ENCODE data around the gene KCTD6. TPM values are rescaled to one million over a fixed set of nuclear protein-coding genes. Genes with fewer than 3 reads are reported as not detected.

Gene KCTD6
- total RNA-seq, 3 donors from 2014 or later (not counting 1 experiment from before 2014, with no cell fraction given) = 4.5 to 12.9 (median 7.5) TPM

DNA sequence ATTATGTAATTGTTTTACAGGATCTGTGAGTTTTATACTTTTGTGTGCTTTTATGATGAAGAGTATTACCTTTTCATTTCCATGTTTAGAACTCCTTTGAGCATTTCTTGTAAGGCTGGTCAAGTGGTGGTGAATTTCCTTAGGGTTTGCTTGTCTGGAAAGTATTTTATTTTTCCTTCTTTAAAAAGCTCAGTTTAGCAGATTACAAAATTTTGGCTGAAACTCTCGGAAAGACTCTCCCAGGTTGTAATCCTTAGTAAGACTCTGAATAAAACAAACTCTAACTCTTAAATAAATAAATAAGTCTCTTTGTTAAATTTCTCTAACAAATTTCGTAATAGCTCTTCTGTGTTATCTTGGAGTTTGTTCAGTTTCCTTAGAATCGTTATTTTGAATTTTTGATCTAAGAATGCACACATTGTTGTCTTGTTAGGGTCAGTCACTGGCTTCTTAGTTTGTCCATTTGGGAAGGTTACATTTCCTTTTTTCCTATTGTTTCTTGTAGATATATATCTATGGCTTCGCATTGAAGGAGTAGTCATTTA, 59.8 kb downstream of the KCTD6 start:
- Mint-ChIP-seq H3K4me1 (no peaks in the 10 kb centered on the region), H3K9me3 (no peaks in the 10 kb centered on the region), H3K36me3 (no peaks in the 10 kb centered on the region), H3K27me3 (ENCODE audit: low read depth in 2 of 2) (peaks cover 6 to 9% of the 10 kb centered on the region in 2 donors), H3K4me3 (no peak overlapping the region), H3K27ac (no peak overlapping the region)
- H3K4me1 ChIP-seq (ENCODE audit: control insufficient read depth, insufficient read depth, low read length) = no peaks in the 10 kb centered on the region
- H3K27ac ChIP-seq (ENCODE audit: low read length) = no peak overlapping the region
- ATAC-seq (no peak), DNase-seq (no peak)
- no peaks in the 10 kb centered on the region for H3K36me3 ChIP-seq (ENCODE audit: control insufficient read depth, insufficient read depth, low read length)
- intact Hi-C loops (cut with micrococcal nuclease) = no loop called here
- no peaks in the 10 kb centered on the region for H3K9me3 ChIP-seq (ENCODE audit: control insufficient read depth, insufficient read depth, low read length)
- no peak overlapping the region for H3K4me3 ChIP-seq (ENCODE audit: low read length)
- H3K27me3 ChIP-seq (ENCODE audit: control insufficient read depth, insufficient read depth, low read length) = no peaks in the 10 kb centered on the region
- TF ChIP-seq, protein P1, sequence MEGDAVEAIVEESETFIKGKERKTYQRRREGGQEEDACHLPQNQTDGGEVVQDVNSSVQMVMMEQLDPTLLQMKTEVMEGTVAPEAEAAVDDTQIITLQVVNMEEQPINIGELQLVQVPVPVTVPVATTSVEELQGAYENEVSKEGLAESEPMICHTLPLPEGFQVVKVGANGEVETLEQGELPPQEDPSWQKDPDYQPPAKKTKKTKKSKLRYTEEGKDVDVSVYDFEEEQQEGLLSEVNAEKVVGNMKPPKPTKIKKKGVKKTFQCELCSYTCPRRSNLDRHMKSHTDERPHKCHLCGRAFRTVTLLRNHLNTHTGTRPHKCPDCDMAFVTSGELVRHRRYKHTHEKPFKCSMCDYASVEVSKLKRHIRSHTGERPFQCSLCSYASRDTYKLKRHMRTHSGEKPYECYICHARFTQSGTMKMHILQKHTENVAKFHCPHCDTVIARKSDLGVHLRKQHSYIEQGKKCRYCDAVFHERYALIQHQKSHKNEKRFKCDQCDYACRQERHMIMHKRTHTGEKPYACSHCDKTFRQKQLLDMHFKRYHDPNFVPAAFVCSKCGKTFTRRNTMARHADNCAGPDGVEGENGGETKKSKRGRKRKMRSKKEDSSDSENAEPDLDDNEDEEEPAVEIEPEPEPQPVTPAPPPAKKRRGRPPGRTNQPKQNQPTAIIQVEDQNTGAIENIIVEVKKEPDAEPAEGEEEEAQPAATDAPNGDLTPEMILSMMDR (IDR thresholded peaks at IDR 0.05) = no peak
- WGBS (ENCODE audit: insufficient coverage) = 95% methylated on average over 2 of the region's 4 CpGs

Other genes with a start within 250 kb of the KCTD6 start
- 10 to 100 TPM; 13.1 to 18.8 (median 17.0) TPM for gene RPP14, start 185.9 kb upstream of the KCTD6 start, total RNA-seq
- 1 to 10 TPM; 3.3 to 5.5 (median 3.7) TPM for gene HTD2, start 185.6 kb upstream of the KCTD6 start, total RNA-seq
- gene PXK, start 159.2 kb upstream of the KCTD6 start, total RNA-seq = 10 to 100 TPM; 42.1 to 53.8 (median 48.9) TPM
- gene PDHB, start 58.3 kb upstream of the KCTD6 start, total RNA-seq = 10 to 100 TPM; 33.7 to 52.4 (median 39.9) TPM
- not detected for gene ACOX2, start 45.1 kb downstream of the KCTD6 start, total RNA-seq
- not detected for gene FAM107A, start 85.3 kb downstream of the KCTD6 start, total RNA-seq
- gene FAM3D, start 174.7 kb downstream of the KCTD6 start, total RNA-seq = not detected